ELR (cell line): ENCODE results near the gene SYCP3.

Experiments used
- DNase-seq: peaks from one replicate; pipeline ENCODE4 v3.0.0-alpha.2; 2015; ENCODE audit warnings: low read depth

Gene SYCP3

GRCh38 chr12:101680240-101680639 is 59.0 kb downstream of the SYCP3 start:
- DNase-seq, result no peak
